Endothelial cell of umbilical vein (primary cell): ENCODE measurements around the gene CCNY. TPM values are rescaled to one million over a fixed set of nuclear protein-coding genes. Genes with fewer than 3 reads are reported as not detected.

ENCODE experiments used
- BruUV-seq: library from RNA; stranded (reverse); fragments of 400-500 nt; replicated peaks from 2 replicates; lab custom pipeline; 2021; lab: Mats Ljungman, UMichigan
- CTCF ChIA-PET: fragments of 300-600, 350-600 bp; sonication (Branson Sonifier 250); formaldehyde crosslinking; loops from one replicate; lab custom pipeline; 2021; ENCODE audit warnings: antibody characterized with exemption, inconsistent platforms; lab: Charles Lee
- POLR2A ChIA-PET: fragments of 300-600, 350-600 bp; sonication (Branson Sonifier 250); formaldehyde crosslinking; loops from one replicate; lab custom pipeline; 2021; ENCODE audit warnings: antibody characterized with exemption, inconsistent platforms; lab: Charles Lee
- DNase-seq: peaks from one replicate; pipeline ENCODE4 v3.0.0-alpha.2; 2011; ENCODE audit warnings: low read depth, low spot score
- FAIRE-seq: peaks from 2 replicates; lab custom pipeline; 2011; peaks lifted over from hg19 to GRCh38; lab: Jason Lieb, UNC
- H2AFZ ChIP-seq: 2 replicates; pipeline ENCODE4 v1.6.0; 2012; ENCODE audit warnings: low read depth, low read length, control low read depth, inconsistent platforms
- H3K27ac ChIP-seq: 2 replicates; pipeline ENCODE4 v1.5.1; 2011; ENCODE audit warnings: low read depth, mild to moderate bottlenecking, control low read depth, low read length, moderate library complexity; ENCODE audit not compliant: insufficient read depth
- H3K27me3 ChIP-seq, 2 experiments: 2 replicates each; pipeline versions ENCODE4 v1.6.0 to v1.6.1; 2011; ENCODE audit warnings: low read length in 2 of 2, mixed read lengths in 1 of 2; ENCODE audit not compliant: control insufficient read depth in 2 of 2, insufficient read depth in 2 of 2
- H3K36me3 ChIP-seq, 2 experiments: 2 replicates in 1 of 2; 3 replicates in 1 of 2; pipeline ENCODE4 v1.5.1; 2011; ENCODE audit warnings: low read length in 2 of 2, mild to moderate bottlenecking in 1 of 2, moderate library complexity in 1 of 2; ENCODE audit not compliant: control insufficient read depth in 2 of 2, insufficient read depth in 2 of 2; ENCODE audit errors: extremely low read depth in 1 of 2
- H3K4me1 ChIP-seq: 3 replicates; pipeline ENCODE4 v1.5.1; 2011; ENCODE audit warnings: mild to moderate bottlenecking, low read length; ENCODE audit not compliant: control insufficient read depth, insufficient read depth; ENCODE audit errors: extremely low read depth
- H3K4me2 ChIP-seq: 2 replicates; pipeline ENCODE4 v1.6.1; 2011; ENCODE audit warnings: low read length, control low read depth, mixed read lengths; ENCODE audit not compliant: insufficient read depth
- H3K4me3 ChIP-seq, 3 experiments: fragments of 200-600 bp in 1 of 3; sonication (generic), shearing (Covaris generic) in 1 of 3; replicated peaks in 1 of 3; 2 replicates each; pipeline ENCODE4 v1.5.1; 2011 to 2016; ENCODE audit warnings: control low read depth in 3 of 3, low read length in 3 of 3, mild to moderate bottlenecking in 2 of 3, inconsistent platforms in 1 of 3, low read depth in 1 of 3, moderate library complexity in 1 of 3; ENCODE audit not compliant: insufficient read depth in 1 of 3
- H3K79me2 ChIP-seq: 2 replicates; pipeline ENCODE4 v1.6.0; 2012; ENCODE audit warnings: low read length, inconsistent platforms; ENCODE audit not compliant: control insufficient read depth, insufficient read depth
- H3K9ac ChIP-seq: replicated peaks from 2 replicates; pipeline ENCODE3; 2011; ENCODE audit warnings: low read length, control low read depth; ENCODE audit not compliant: insufficient read depth; ENCODE audit errors: extremely low read depth
- H3K9me1 ChIP-seq: replicated peaks from 3 replicates; pipeline ENCODE4 v1.6.0; 2011; ENCODE audit warnings: mild to moderate bottlenecking, low read length; ENCODE audit not compliant: control insufficient read depth, insufficient read depth; ENCODE audit errors: extremely low read depth
- H3K9me3 ChIP-seq: replicated peaks from 2 replicates; pipeline ENCODE4 v1.5.1; 2012; ENCODE audit warnings: low read length, inconsistent platforms; ENCODE audit not compliant: control insufficient read depth, insufficient read depth
- H4K20me1 ChIP-seq: replicated peaks from 2 replicates; pipeline ENCODE3; 2011; ENCODE audit warnings: mild to moderate bottlenecking, low read length; ENCODE audit not compliant: control insufficient read depth, insufficient read depth; ENCODE audit errors: extremely low read depth
- CTCF ChIP-seq, 2 donors: IDR thresholded peaks; 1 replicate in 1 of 2; 2 replicates in 1 of 2; pipeline ENCODE4 v1.5.1; 2011; ENCODE audit warnings: low read length in 2 of 2, mild to moderate bottlenecking in 2 of 2, moderate library complexity in 2 of 2, control low read depth in 1 of 2, inconsistent platforms in 1 of 2, low read depth in 1 of 2; ENCODE audit not compliant: insufficient read depth in 1 of 2; ENCODE audit errors: extremely low read depth in 1 of 2
- EZH2 ChIP-seq: IDR thresholded peaks from 2 replicates; pipeline ENCODE4 v1.6.1; 2012; ENCODE audit warnings: borderline replicate concordance, low read depth, mild to moderate bottlenecking, moderate library complexity, low read length, inconsistent platforms; ENCODE audit not compliant: severe bottlenecking
- FOS ChIP-seq: IDR thresholded peaks from 2 replicates; pipeline ENCODE4 v1.6.1; 2011; ENCODE audit warnings: mild to moderate bottlenecking, low read length, moderate library complexity, borderline replicate concordance; ENCODE audit not compliant: insufficient read depth
- GATA2 ChIP-seq: IDR thresholded peaks from 2 replicates; pipeline ENCODE4 v1.7.0; 2011; ENCODE audit warnings: low read depth, mild to moderate bottlenecking, moderate library complexity, mixed read lengths, low read length; ENCODE audit not compliant: insufficient read length, insufficient read depth
- JUN ChIP-seq: IDR thresholded peaks from 2 replicates; pipeline ENCODE4 v1.6.1; 2011; ENCODE audit warnings: borderline replicate concordance, low read depth; ENCODE audit not compliant: insufficient read length, insufficient read depth
- MYC ChIP-seq: IDR thresholded peaks from one replicate; pipeline ENCODE4 v1.6.1; 2011; ENCODE audit warnings: mild to moderate bottlenecking, low read depth, low read length
- POLR2A ChIP-seq: IDR thresholded peaks from 2 replicates; pipeline ENCODE4 v1.6.1; 2012; ENCODE audit warnings: low read depth, mild to moderate bottlenecking, control low read depth, low read length
- POLR2AphosphoS5 ChIP-seq: IDR thresholded peaks from 2 replicates; pipeline ENCODE4 v1.6.1; 2012; ENCODE audit warnings: low read depth, mild to moderate bottlenecking, control low read depth, low read length, moderate library complexity; ENCODE audit not compliant: insufficient read depth
- dilution Hi-C: fragments of 300-500 bp; cut with MboI; formaldehyde crosslinking; loops from one replicate; pipeline ENCODE4 v1.15.0; 2019; ENCODE audit warnings: low sequenced_read_pairs; ENCODE audit not compliant: extremely low pct_ligation_motif_present
- intact Hi-C: fragments of 100-400 bp; cut with micrococcal nuclease; formaldehyde crosslinking; loops from one replicate; pipeline ENCODE4 v1.10.0; 2022
- polyA plus RNA-seq, 4 experiments: library from polyadenylated mRNA; depleted of rRNA in 3 of 4; stranded (reverse) in 3 of 4; unstranded in 1 of 4; fragments of >200 nt; gene quantifications; 2 replicates each; pipeline versions ENCODE4 v1.2.1 to v1.2.3, GENCODE V29; 2011 to 2012; ENCODE audit warnings: missing spikeins in 1 of 4
- total RNA-seq: library from RNA; stranded (reverse); gene quantifications from 2 replicates; pipeline ENCODE4 v1.2.3, GENCODE V29; 2021
- TF ChIP-seq, protein P1 (sequence below): IDR thresholded peaks from 2 replicates; pipeline ENCODE4 v1.6.1; 2011; ENCODE audit not compliant: insufficient read depth, insufficient read length

CCNY gene
- total and polyA plus RNA-seq, 2 donors (not counting 3 experiments of a cell fraction or from before 2014, with no cell fraction given), result 61.5 to 107 TPM

GRCh38 chr10:35388682-35389081 lies 52.4 kb downstream of the CCNY start:
- no peak overlapping the region for H2AFZ ChIP-seq
- peaks cover 24% of the 10 kb centered on the region for H3K4me1 ChIP-seq
- no peaks in the 10 kb centered on the region for H3K9me3 ChIP-seq
- ChIA-PET POLR2A (no interaction called here), CTCF (no interaction called here)
- H3K4me3 ChIP-seq, result no peak overlapping the region
- H3K27me3 ChIP-seq, result no peaks in the 10 kb centered on the region
- dilution Hi-C loops, result no loop called here
- FAIRE-seq (no peak), DNase-seq (no peak)
- peaks cover 98% of the 10 kb centered on the region for H3K79me2 ChIP-seq
- H3K4me2 ChIP-seq, result no peak overlapping the region
- no peak overlapping the region for H3K27ac ChIP-seq
- H3K9ac ChIP-seq, result no peak overlapping the region
- H3K36me3 ChIP-seq, result no peaks in the 10 kb centered on the region
- TF ChIP-seq POLR2A (no peak), JUN (no peak), MYC (no peak), EZH2 (no peak), FOS (no peak), POLR2AphosphoS5 (no peak), GATA2 (no peak), CTCF (IDR thresholded peaks at IDR 0.05; ENCODE audit: extremely low read depth in 1 of 2, insufficient read depth in 1 of 2, low read depth in 1 of 2, low read length in 2 of 2) (no peak)
- TF ChIP-seq, protein P1, sequence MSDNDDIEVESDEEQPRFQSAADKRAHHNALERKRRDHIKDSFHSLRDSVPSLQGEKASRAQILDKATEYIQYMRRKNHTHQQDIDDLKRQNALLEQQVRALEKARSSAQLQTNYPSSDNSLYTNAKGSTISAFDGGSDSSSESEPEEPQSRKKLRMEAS, result no peak
- peaks cover 3% of the 10 kb centered on the region for H4K20me1 ChIP-seq
- BruUV-seq, result no TSS peak
- H3K9me1 ChIP-seq, result no peaks in the 10 kb centered on the region
- intact Hi-C loops, result no loop called here
